ENCODE measurements around the gene OR52B2. TPM values are rescaled to one million over a fixed set of nuclear protein-coding genes. Genes with fewer than 3 reads are reported as not detected.

Gene OR52B2
- total RNA-seq = not detected
- not detected for polyA plus RNA-seq

- DNase-seq = no peak
- WGBS, 2 donors = 25 to 68% methylated on average over 1 of the region's 1 CpG
Observed at GRCh38 chr11:6170226-6170625, at the start of gene OR52B2. Gene OR52B2 (minus strand): TSS chr11:6170326. CDS start chr11:6170326, 0 bp downstream.

DNA sequence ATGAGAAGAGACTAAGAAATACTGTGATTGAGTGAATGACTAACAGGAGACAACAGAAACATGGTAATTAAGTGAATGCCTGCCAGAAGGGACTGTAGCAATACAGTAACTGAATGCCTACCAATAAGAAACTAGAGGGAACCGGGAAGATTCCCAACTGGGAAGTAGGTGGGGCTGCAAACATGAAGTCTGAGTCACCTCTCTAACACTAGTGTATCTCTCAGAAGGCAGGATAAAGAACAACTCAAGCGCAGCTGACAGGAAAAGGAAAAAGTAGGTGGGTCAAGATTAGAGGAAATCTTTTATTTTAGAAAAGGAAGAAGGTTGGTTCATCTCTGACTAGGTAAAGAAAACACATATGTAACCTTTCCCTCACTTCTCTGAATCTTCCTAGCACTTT, 49.2 kb upstream of the OR52B2 start:
- H3K27me3 ChIP-seq = no peaks in the 10 kb centered on the region
- no peak overlapping the region for H3K4me3 ChIP-seq
- no peaks in the 10 kb centered on the region for H3K9me3 ChIP-seq
- H3K4me1 ChIP-seq = peaks cover 0 to 3% (median 0%) of the 10 kb centered on the region in 4 donors
- no peak for DNase-seq
- H3K27ac ChIP-seq = peak overlapping the region in 1 of 4 donors; percentile 34
- H3K36me3 ChIP-seq = peaks cover 43 to 93% (median 63%) of the 10 kb centered on the region in 4 donors
- WGBS, 2 donors = 16 to 45% methylated on average over 2 of the region's 2 CpGs
- intact Hi-C loops (cut with DNase I) = no loop called here
- TF ChIP-seq, protein P1, sequence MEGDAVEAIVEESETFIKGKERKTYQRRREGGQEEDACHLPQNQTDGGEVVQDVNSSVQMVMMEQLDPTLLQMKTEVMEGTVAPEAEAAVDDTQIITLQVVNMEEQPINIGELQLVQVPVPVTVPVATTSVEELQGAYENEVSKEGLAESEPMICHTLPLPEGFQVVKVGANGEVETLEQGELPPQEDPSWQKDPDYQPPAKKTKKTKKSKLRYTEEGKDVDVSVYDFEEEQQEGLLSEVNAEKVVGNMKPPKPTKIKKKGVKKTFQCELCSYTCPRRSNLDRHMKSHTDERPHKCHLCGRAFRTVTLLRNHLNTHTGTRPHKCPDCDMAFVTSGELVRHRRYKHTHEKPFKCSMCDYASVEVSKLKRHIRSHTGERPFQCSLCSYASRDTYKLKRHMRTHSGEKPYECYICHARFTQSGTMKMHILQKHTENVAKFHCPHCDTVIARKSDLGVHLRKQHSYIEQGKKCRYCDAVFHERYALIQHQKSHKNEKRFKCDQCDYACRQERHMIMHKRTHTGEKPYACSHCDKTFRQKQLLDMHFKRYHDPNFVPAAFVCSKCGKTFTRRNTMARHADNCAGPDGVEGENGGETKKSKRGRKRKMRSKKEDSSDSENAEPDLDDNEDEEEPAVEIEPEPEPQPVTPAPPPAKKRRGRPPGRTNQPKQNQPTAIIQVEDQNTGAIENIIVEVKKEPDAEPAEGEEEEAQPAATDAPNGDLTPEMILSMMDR (IDR thresholded peaks at IDR 0.05) = no peak
- TF ChIP-seq POLR2AphosphoS5 (IDR thresholded peaks at IDR 0.05) = no peak

More at GRCh38 chr11:6170226-6170625, at the start of gene OR52B2:
- Histone ChIP-seq H3K9me3 (peaks cover 0 to 5% (median 0%) of the 10 kb centered on the region in 4 donors), H3K36me3 (no peaks in the 10 kb centered on the region), H3K27ac (no peak within 1 kb of the TSS), H3K4me3 (no peak within 1 kb of the TSS), H3K27me3 (no peaks in the 10 kb centered on the region), H3K4me1 (no peaks in the 10 kb centered on the region)
- TF ChIP-seq POLR2A (IDR thresholded peaks at IDR 0.05) (no peak), POLR2AphosphoS5 (IDR thresholded peaks at IDR 0.05) (no peak), EP300 (IDR thresholded peaks at IDR 0.05) (no peak)
- TF ChIP-seq, protein P1 (IDR thresholded peaks at IDR 0.05) = no peak
- intact Hi-C loops (cut with DNase I) = no loop called here

GRCh38 chr11:6217722-6218121, 47.6 kb upstream of the OR52B2 start:
- no peak overlapping the region for H3K27ac ChIP-seq
- no peaks in the 10 kb centered on the region for H3K9me3 ChIP-seq
- no peaks in the 10 kb centered on the region for H3K27me3 ChIP-seq
- no peak overlapping the region for H3K4me3 ChIP-seq
- intact Hi-C loops (cut with DNase I) = no loop called here
- no peaks in the 10 kb centered on the region for H3K4me1 ChIP-seq
- no peak for DNase-seq
- TF ChIP-seq, protein P1 (IDR thresholded peaks at IDR 0.05) = no peak
- no peak for TF ChIP-seq EP300 (IDR thresholded peaks at IDR 0.05)
- TF ChIP-seq POLR2A (IDR thresholded peaks at IDR 0.05) = no peak
- no peak for TF ChIP-seq POLR2AphosphoS5 (IDR thresholded peaks at IDR 0.05)
- H3K36me3 ChIP-seq = peaks cover 30 to 93% (median 51%) of the 10 kb centered on the region in 4 donors
- WGBS, 2 donors = 93 to 95% methylated on average over 19 of the region's 19 CpGs

GRCh38 chr11:6216501-6216900, 46.4 kb upstream of the OR52B2 start:
- TF ChIP-seq, protein P1 (IDR thresholded peaks at IDR 0.05) = no peak
- TF ChIP-seq EP300 (IDR thresholded peaks at IDR 0.05) (no peak), POLR2AphosphoS5 (IDR thresholded peaks at IDR 0.05) (no peak), POLR2A (IDR thresholded peaks at IDR 0.05) (no peak)
- Histone ChIP-seq H3K4me1 (no peaks in the 10 kb centered on the region), H3K4me3 (no peak overlapping the region), H3K9me3 (no peaks in the 10 kb centered on the region), H3K36me3 (peaks cover 24 to 93% (median 45%) of the 10 kb centered on the region in 4 donors), H3K27me3 (no peaks in the 10 kb centered on the region), H3K27ac (no peak overlapping the region)
- intact Hi-C loops (cut with DNase I) = no loop called here
- DNase-seq = no peak
- WGBS, 2 donors = 92 to 95% methylated on average over 4 of the region's 4 CpGs

DNA sequence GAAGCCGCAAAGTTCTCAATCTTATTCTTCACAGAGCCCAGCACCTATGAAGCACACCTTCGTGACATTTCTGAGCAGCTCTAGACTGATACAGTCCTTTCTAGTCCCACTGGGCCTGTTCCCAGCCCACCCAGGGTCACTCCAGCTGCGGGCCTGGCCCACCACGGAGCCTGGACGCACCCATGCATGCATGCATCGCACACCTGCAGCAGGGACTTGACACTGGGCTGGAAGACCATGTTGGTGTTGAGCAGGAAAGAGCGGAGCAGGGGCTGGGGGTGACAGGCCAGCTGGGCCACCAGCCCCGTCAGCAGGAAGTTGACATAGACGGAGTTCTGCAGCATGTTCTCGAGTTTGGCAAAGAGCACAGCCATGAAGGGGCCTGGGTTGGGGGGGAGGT, 44.4 kb upstream of the OR52B2 start:
- Histone ChIP-seq H3K27me3 (no peaks in the 10 kb centered on the region), H3K36me3 (peaks cover 24 to 95% (median 54%) of the 10 kb centered on the region in 4 donors), H3K4me1 (no peaks in the 10 kb centered on the region), H3K4me3 (no peak overlapping the region), H3K27ac (no peak overlapping the region), H3K9me3 (no peaks in the 10 kb centered on the region)
- intact Hi-C loops (cut with DNase I) = no loop called here
- 96 to 97% methylated on average over 10 of the region's 10 CpGs for WGBS, 2 donors
- DNase-seq = no peak
- TF ChIP-seq, protein P1 (IDR thresholded peaks at IDR 0.05) = no peak
- TF ChIP-seq POLR2AphosphoS5 (IDR thresholded peaks at IDR 0.05) (no peak), POLR2A (IDR thresholded peaks at IDR 0.05) (no peak), EP300 (IDR thresholded peaks at IDR 0.05) (no peak)
